SK-N-SH treated with all-trans-retinoic acid at 6 μM for 48 hours (cell line): ENCODE results near the gene ZBTB22.

Source experiments
- ISL1 ChIP-seq: fragments of 250-450 bp; sonication (Bioruptor Pico); IDR thresholded peaks from 2 replicates; pipeline ENCODE4 v2.1.2; 2022; ENCODE audit warnings: mild to moderate bottlenecking, moderate library complexity
- PATZ1 ChIP-seq: fragments of 250-450 bp; sonication (Bioruptor Pico); IDR thresholded peaks from 2 replicates; pipeline ENCODE4 v1.8.0; 2020; ENCODE audit warnings: mild to moderate bottlenecking, moderate library complexity, borderline replicate concordance
- POU6F1 ChIP-seq: fragments of 250-450 bp; sonication (Bioruptor Pico); IDR thresholded peaks from 2 replicates; pipeline ENCODE4 v1.8.0; 2021; ENCODE audit warnings: low read depth, mild to moderate bottlenecking, moderate library complexity, borderline replicate concordance
- PPARA ChIP-seq: fragments of 250-450 bp; sonication (Bioruptor Pico); IDR thresholded peaks from 2 replicates; pipeline ENCODE4 v1.5.0; 2020; ENCODE audit warnings: mild to moderate bottlenecking, borderline replicate concordance
- SNAI2 ChIP-seq: fragments of 250-450 bp; sonication (Bioruptor Pico); IDR thresholded peaks from 2 replicates; pipeline ENCODE4 v1.5.0; 2020; ENCODE audit warnings: mild to moderate bottlenecking, moderate library complexity
- TOX ChIP-seq: fragments of 250-450 bp; sonication (Bioruptor Pico); IDR thresholded peaks from 2 replicates; pipeline ENCODE4 v1.8.0; 2021; ENCODE audit warnings: mild to moderate bottlenecking, moderate library complexity, borderline replicate concordance
- TSHZ2 ChIP-seq: fragments of 250-450 bp; sonication (Bioruptor Pico); IDR thresholded peaks from 2 replicates; pipeline ENCODE4 v1.5.0; 2020; ENCODE audit warnings: mild to moderate bottlenecking, moderate library complexity
- ZFP3 ChIP-seq: fragments of 250-450 bp; sonication (Bioruptor Pico); IDR thresholded peaks from 2 replicates; pipeline ENCODE4 v1.5.0; 2020; ENCODE audit warnings: mild to moderate bottlenecking, moderate library complexity
- ZFP30 ChIP-seq: fragments of 450-650 bp; formaldehyde crosslinking; IDR thresholded peaks from 2 replicates; pipeline ENCODE4 v1.5.0; 2022; ENCODE audit warnings: mild to moderate bottlenecking, moderate library complexity
- ZNF70 ChIP-seq: fragments of 450-650 bp; formaldehyde crosslinking; IDR thresholded peaks from 2 replicates; pipeline ENCODE4 v1.5.0; 2020; ENCODE audit warnings: mild to moderate bottlenecking, moderate library complexity
- ZNF8 ChIP-seq: fragments of 450-650 bp; formaldehyde crosslinking; IDR thresholded peaks from 2 replicates; pipeline ENCODE4 v1.5.0; 2020; ENCODE audit warnings: mild to moderate bottlenecking, moderate library complexity

- TF ChIP-seq ISL1 (CRISPR knock-in tag) (no peak), ZFP30 (CRISPR knock-in tag) (no peak), TOX (CRISPR knock-in tag) (no peak), ZNF8 (CRISPR knock-in tag) (no peak), PPARA (CRISPR knock-in tag) (no peak), PATZ1 (CRISPR knock-in tag) (no peak), POU6F1 (CRISPR knock-in tag) (no peak), TSHZ2 (CRISPR knock-in tag) (no peak), ZFP3 (CRISPR knock-in tag) (no peak), SNAI2 (CRISPR knock-in tag) (no peak), ZNF70 (no peak)
These were observed 6.6 kb upstream of the ZBTB22 start for GRCh38 chr6:33324125-33324524.
